8988T (cell line): Measurements from ENCODE around the gene HDAC4.

Experiments
- DNase-seq: peaks from one replicate; pipeline ENCODE4 v3.0.0; 2011

HDAC4 gene

GRCh38 chr2:239343946-239344856, 56.6 kb downstream of the HDAC4 start:
- DNase-seq: no peak

- no peak for DNase-seq
Measured at GRCh38 chr2:239343460-239343859, 57.4 kb downstream of the HDAC4 start.

GRCh38 chr2:239341840-239342239, 59.0 kb downstream of the HDAC4 start:
- DNase-seq: no peak

- DNase-seq: no peak
Measured at GRCh38 chr2:239341146-239341732, 59.6 kb downstream of the HDAC4 start.

- DNase-seq: no peak
Measured at GRCh38 chr2:239339726-239340601, 60.9 kb downstream of the HDAC4 start.

- DNase-seq: no peak
Measured at GRCh38 chr2:239339241-239339640, 61.6 kb downstream of the HDAC4 start.

- DNase-seq: no peak
Measured at GRCh38 chr2:239337877-239338484, 62.8 kb downstream of the HDAC4 start.

GRCh38 chr2:239337122-239337876, 63.5 kb downstream of the HDAC4 start:
- no peak for DNase-seq

- no peak for DNase-seq
Measured at GRCh38 chr2:239331560-239331959, 69.3 kb downstream of the HDAC4 start.

GRCh38 chr2:239330836-239331235, 70.0 kb downstream of the HDAC4 start:
- DNase-seq: no peak

- no peak for DNase-seq
Measured at GRCh38 chr2:239329972-239330572, 70.7 kb downstream of the HDAC4 start.

GRCh38 chr2:239329284-239329971, 71.4 kb downstream of the HDAC4 start:
- no peak for DNase-seq

- DNase-seq: no peak
Measured at GRCh38 chr2:239328351-239329191, 72.2 kb downstream of the HDAC4 start.

- DNase-seq: no peak
Measured at GRCh38 chr2:239327536-239328350, 73.1 kb downstream of the HDAC4 start.

- DNase-seq: no peak
Measured at GRCh38 chr2:239326831-239327535, 73.8 kb downstream of the HDAC4 start.

- no peak for DNase-seq
Measured at GRCh38 chr2:239324456-239324855, 76.4 kb downstream of the HDAC4 start.

GRCh38 chr2:239323447-239323846, 77.4 kb downstream of the HDAC4 start:
- DNase-seq: no peak

- DNase-seq: no peak
Measured at GRCh38 chr2:239322416-239323086, 78.3 kb downstream of the HDAC4 start.
